Fibroblast of mammary gland (primary cell): Measurements from ENCODE around the gene SHF.

Experiments
- DNase-seq: peaks from one replicate; pipeline ENCODE4 v3.0.0-alpha.2; 2010; ENCODE audit warnings: low read depth
- H3K4me3 ChIP-seq: 2 replicates; pipeline ENCODE4 v1.5.1; 2011; ENCODE audit warnings: low read depth, mild to moderate bottlenecking, low read length, moderate library complexity; ENCODE audit not compliant: control insufficient read depth
- TF ChIP-seq, protein P1 (sequence below): conservative IDR thresholded peaks from 2 replicates; pipeline ENCODE4 v1.5.1; 2011; ENCODE audit warnings: low read depth, low read length, inconsistent platforms; ENCODE audit not compliant: control insufficient read depth, insufficient read depth

SHF gene

GRCh38 chr15:45169608-45170480, 17.9 kb downstream of the SHF start:
- TF ChIP-seq, protein P1, sequence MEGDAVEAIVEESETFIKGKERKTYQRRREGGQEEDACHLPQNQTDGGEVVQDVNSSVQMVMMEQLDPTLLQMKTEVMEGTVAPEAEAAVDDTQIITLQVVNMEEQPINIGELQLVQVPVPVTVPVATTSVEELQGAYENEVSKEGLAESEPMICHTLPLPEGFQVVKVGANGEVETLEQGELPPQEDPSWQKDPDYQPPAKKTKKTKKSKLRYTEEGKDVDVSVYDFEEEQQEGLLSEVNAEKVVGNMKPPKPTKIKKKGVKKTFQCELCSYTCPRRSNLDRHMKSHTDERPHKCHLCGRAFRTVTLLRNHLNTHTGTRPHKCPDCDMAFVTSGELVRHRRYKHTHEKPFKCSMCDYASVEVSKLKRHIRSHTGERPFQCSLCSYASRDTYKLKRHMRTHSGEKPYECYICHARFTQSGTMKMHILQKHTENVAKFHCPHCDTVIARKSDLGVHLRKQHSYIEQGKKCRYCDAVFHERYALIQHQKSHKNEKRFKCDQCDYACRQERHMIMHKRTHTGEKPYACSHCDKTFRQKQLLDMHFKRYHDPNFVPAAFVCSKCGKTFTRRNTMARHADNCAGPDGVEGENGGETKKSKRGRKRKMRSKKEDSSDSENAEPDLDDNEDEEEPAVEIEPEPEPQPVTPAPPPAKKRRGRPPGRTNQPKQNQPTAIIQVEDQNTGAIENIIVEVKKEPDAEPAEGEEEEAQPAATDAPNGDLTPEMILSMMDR: no peak
- DNase-seq: no peak

DNA sequence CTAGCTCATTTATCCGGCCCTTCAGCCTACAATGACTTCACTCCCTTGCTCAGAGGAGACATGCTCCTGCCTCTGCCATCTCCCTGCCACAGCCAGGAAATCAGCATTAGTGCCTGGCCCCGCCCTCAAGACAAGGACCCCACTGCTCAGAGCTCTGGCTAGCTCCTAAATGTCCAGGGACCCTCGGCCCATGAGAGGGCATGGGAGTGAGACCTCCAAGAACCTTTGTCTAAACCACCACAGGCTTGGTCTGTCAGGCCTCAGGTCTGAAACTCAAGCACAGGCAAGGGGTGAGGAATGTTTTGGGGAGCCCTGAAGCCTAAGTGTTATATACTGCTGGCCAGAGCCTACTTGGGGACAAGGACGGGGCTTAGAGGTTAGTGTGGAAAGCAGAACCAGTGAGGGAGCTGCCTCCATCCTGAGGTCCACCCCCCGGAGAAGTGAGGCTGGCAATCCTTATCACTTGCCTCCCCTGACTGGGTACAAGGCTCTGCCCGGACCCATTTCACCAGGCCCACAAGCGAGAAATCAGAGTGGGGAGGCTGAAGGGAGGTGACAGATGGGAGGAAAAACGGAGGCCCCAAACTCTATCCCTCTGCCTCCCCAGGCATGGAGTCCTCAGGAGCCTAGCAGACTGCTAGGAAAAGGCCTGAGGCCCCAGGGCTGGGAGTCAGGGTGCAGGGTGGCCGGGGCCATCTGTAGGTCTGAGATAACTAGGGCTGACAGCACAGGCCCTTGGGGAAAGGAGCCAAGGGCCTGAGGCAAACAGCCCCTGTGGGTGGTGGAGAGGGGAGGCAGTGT, 18.8 kb downstream of the SHF start:
- DNase-seq: no peak
- no peak overlapping the region for H3K4me3 ChIP-seq
- TF ChIP-seq, protein P1: no peak

More at GRCh38 chr15:45169608-45170480, 17.9 kb downstream of the SHF start:
- no peak overlapping the region for H3K4me3 ChIP-seq

DNA sequence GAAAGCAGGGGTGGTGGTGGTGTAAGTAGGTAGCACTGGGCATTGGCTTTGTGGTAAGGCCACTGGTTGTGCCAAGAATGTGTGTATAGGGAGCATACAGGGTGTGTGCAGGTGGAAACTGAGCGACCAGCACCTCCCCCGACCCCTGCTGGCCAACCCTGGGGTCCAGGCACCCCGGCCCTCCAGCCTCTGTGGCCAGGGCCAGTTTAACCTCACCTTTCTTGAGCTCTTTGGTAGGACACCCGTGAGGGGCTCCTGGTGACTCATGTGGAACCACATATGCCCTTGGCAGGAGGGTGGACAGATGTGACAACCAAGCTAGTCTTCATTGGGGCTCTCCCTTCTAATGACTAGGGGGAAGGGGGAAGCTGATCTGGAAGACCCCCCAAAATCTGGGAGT, 19.5 kb downstream of the SHF start:
- no peak for DNase-seq
- H3K4me3 ChIP-seq: no peak overlapping the region
- TF ChIP-seq, protein P1: no peak

DNA sequence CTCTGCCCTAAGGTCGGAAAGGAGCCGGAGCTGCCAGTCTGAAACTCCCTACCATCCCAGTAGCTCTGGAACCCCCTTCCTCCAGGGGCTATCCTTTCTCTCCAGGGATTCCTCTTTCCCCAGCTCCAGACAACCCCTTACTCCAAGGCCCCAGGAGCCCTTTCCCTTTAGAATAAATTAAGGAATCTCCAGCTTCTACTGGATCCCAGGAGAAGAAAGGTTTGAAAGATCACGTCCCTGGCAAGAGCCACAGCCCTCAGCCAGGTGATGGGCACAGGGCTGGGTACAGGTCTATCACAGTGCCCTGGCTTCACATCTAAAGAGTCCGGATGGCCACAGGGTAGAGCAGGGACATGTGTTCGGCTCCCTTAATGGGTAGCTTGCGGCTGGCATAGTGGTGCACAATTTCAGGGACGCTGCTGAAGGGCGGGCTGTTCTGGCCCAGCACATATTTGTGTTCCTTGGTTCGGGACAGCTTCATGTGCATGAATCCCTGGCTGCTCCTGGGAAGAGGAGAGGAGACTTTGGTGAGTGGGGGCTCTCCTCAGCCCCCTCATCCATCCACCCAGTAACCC, 20.0 kb downstream of the SHF start:
- H3K4me3 ChIP-seq: peak overlapping the region; percentile 54
- TF ChIP-seq, protein P1: no peak
- no peak for DNase-seq

- TF ChIP-seq, protein P1: peak; percentile 57
- H3K4me3 ChIP-seq: peak overlapping the region; percentile 54
Measured at GRCh38 chr15:45166834-45167630, 20.7 kb downstream of the SHF start.

DNA sequence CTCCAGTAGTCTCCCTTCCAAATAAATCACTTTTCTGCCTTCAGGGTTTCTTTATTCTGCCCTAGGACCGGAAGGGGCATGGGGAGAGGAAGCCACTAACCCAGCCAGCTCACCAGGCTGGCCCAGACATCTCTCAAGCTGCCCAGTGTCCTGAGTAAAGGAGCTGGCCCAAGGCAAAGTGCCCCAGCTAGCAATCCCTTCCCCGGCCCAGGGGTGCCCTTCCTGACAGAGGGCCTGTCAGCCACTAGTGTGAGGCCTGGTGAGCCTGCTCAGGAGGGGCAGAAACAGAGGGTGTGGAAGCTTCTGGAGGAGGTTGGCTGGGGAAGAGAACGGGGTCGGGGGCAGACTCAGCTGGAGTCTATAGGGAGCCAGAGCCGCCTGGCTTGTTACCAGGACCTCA, 22.2 kb downstream of the SHF start:
- no peak for DNase-seq
- no peak overlapping the region for H3K4me3 ChIP-seq
- TF ChIP-seq, protein P1: no peak

More at GRCh38 chr15:45166834-45167630, 20.7 kb downstream of the SHF start:
- peak; percentile 77 for DNase-seq
